ENCODE measurements around the gene TMA7. TPM values are rescaled to one million over a fixed set of nuclear protein-coding genes. Genes with fewer than 3 reads are reported as not detected.

Gene TMA7
- total and polyA plus RNA-seq, 2 of the 13 experiments (the other 11 are each of a cell fraction or from before 2014, with no cell fraction given) = 100 to 486 TPM

- no peak for TF ChIP-seq NR1H2 (CRISPR knock-in tag; IDR thresholded peaks at IDR 0.05; ENCODE audit: borderline replicate concordance, low read depth)
- TF ChIP-seq ZNF749 (CRISPR knock-in tag; IDR thresholded peaks at IDR 0.05; ENCODE audit: borderline replicate concordance) = 0 out of 2 replicates have a peak, but pooled peaks have one; percentile 52
- peak; percentile 70; the same call in 1 of the 2 replicates for TF ChIP-seq PHF20 (CRISPR knock-in tag; IDR thresholded peaks at IDR 0.05)
- no peak for TF ChIP-seq CREB3 (CRISPR knock-in tag; IDR thresholded peaks at IDR 0.05)
- no peak for TF ChIP-seq FOSL1 (CRISPR knock-in tag; IDR thresholded peaks at IDR 0.05; ENCODE audit: borderline replicate concordance)
- peak; percentile 50; the same call in 1 of the 2 replicates for TF ChIP-seq HOXA3 (CRISPR knock-in tag; IDR thresholded peaks at IDR 0.05)
- no peak for TF ChIP-seq NFE2L2 (IDR thresholded peaks at IDR 0.05; ENCODE audit: low read length)
- peak; percentile 41; the same call in 1 of the 2 replicates for TF ChIP-seq ZNF567 (CRISPR knock-in tag; IDR thresholded peaks at IDR 0.05; ENCODE audit: borderline replicate concordance)
- TF ChIP-seq EEA1 (CRISPR knock-in tag; IDR thresholded peaks at IDR 0.05; ENCODE audit: borderline replicate concordance) = no peak
- 0 out of 2 replicates have a peak, but pooled peaks have one; percentile 46 for TF ChIP-seq TRIM24 (CRISPR knock-in tag; IDR thresholded peaks at IDR 0.05)
- TF ChIP-seq ZNF619 (CRISPR knock-in tag; IDR thresholded peaks at IDR 0.05) = peak; percentile 70; the same call in 1 of the 2 replicates
- TF ChIP-seq BHLHE40 (IDR thresholded peaks at IDR 0.05; ENCODE audit: low read length) = peak; percentile 69
- TF ChIP-seq SPEN (CRISPR knock-in tag; IDR thresholded peaks at IDR 0.05; ENCODE audit: low read depth) = peak; percentile 86
- TF ChIP-seq THAP11 (CRISPR knock-in tag; IDR thresholded peaks at IDR 0.05) = peak; percentile 69; the same call in 1 of the 2 replicates
- peak; percentile 20; the same call in 1 of the 2 replicates for TF ChIP-seq ZNF362 (CRISPR knock-in tag; IDR thresholded peaks at IDR 0.05; ENCODE audit: borderline replicate concordance)
- TF ChIP-seq ZHX1 (CRISPR knock-in tag; IDR thresholded peaks at IDR 0.05; ENCODE audit: low read depth) = peak; percentile 69; the same call in 1 of the 2 replicates
- peak; percentile 82 for TF ChIP-seq RXRA (CRISPR knock-in tag; IDR thresholded peaks at IDR 0.05)
- peak; percentile 78 for TF ChIP-seq ATF1 (CRISPR knock-in tag; IDR thresholded peaks at IDR 0.05)
- TF ChIP-seq SALL1 (CRISPR knock-in tag; IDR thresholded peaks at IDR 0.05) = peak; percentile 87
- peak; percentile 72; the same call in 1 of the 2 replicates for TF ChIP-seq ZNF790 (CRISPR knock-in tag; IDR thresholded peaks at IDR 0.05; ENCODE audit: borderline replicate concordance)
- TF ChIP-seq PAXIP1 (CRISPR knock-in tag; conservative IDR thresholded peaks at IDR 0.05) = peak; percentile 97
Observed at GRCh38 chr3:48472923-48473616, 33.0 kb downstream of the TMA7 start (continued).
